Measurements from ENCODE around the gene KICS2. TPM values are rescaled to one million over a fixed set of nuclear protein-coding genes. Genes with fewer than 3 reads are reported as not detected.

The KICS2 gene
- total and polyA plus RNA-seq, 2 of the 8 experiments (the other 6 are each of a cell fraction or from before 2014, with no cell fraction given) = 5.6 to 9.5 TPM

DNA sequence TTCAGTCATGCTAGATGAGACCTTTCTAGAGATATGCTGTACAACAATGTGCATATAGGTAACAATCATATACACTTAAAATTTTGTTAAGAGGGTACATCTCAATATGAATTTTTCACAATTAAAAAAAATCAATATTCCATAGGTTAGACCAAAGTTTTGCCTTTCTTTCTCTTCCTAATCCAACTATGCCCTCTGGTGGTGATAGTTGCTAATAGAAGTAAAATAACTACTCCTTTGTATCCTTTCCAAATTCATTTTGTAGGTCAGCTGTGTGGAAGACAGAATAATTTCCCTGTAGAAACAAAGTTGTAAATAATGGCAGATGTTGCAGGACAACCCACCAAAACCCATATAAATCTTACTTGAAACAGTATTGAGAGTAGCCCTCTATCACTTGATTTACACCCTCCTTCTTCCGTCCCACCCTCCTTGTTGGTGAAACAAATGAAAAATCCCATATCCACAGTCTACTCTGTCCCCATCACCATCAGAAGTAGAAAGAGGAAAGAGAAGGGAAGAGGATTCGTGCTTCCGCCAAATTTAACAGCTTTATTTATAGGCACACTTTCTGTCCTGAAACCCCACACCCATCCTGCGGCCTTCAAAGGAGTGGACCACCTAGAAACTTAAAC, 34.2 kb upstream of the KICS2 start:
- Histone ChIP-seq H3K56ac (replicated peaks; ENCODE audit: insufficient read length, low read depth, low read length) (no peak overlapping the region), H4K5ac (ENCODE audit: insufficient read length, low read depth, low read length) (no peak overlapping the region), H2BK15ac (ENCODE audit: low read length) (no peak overlapping the region), H3K4me2 (ENCODE audit: insufficient read depth in 1 of 2, low read depth in 2 of 2, low read length in 2 of 2) (no peak overlapping the region), H3K14ac (ENCODE audit: insufficient read length) (no peak overlapping the region), H3K4me3 (ENCODE audit: extremely low read depth in 1 of 4, insufficient read depth in 2 of 4, low read depth in 3 of 4, low read length in 4 of 4) (no peak overlapping the region), H2BK120ac (replicated peaks; ENCODE audit: low read depth, low read length) (no peak overlapping the region), H3K23me2 (ENCODE audit: low read depth, low read length) (no peaks in the 10 kb centered on the region), H3K79me2 (ENCODE audit: control insufficient read depth in 1 of 2, insufficient read depth in 2 of 2, low read length in 2 of 2) (no peaks in the 10 kb centered on the region), H2AK5ac (ENCODE audit: low read depth, low read length) (no peak overlapping the region), H2BK20ac (ENCODE audit: low read length) (no peak overlapping the region), H2BK12ac (ENCODE audit: low read depth, low read length) (no peak overlapping the region), H3K36me3 (ENCODE audit: control insufficient read depth in 2 of 4, insufficient read depth in 4 of 4, low read length in 3 of 4) (no peaks in the 10 kb centered on the region), H3K27me3 (replicated peaks in 1 of 4; ENCODE audit: control insufficient read depth in 3 of 4, extremely low read depth in 1 of 4, insufficient read depth in 3 of 4, low read length in 3 of 4) (no peaks in the 10 kb centered on the region), H4K91ac (replicated peaks; ENCODE audit: insufficient read length, low read length) (no peak overlapping the region), H2BK5ac (ENCODE audit: low read depth, low read length) (no peak overlapping the region), H2AFZ (ENCODE audit: low read length) (no peak overlapping the region; the same call in 1 of the 2 replicates), H3K27ac (ENCODE audit: low read depth, low read length) (no peak overlapping the region), H3K79me1 (ENCODE audit: low read depth, low read length) (no peaks in the 10 kb centered on the region), H4K20me1 (replicated peaks in 1 of 2; ENCODE audit: control insufficient read depth in 1 of 2, insufficient read depth in 2 of 2, low read length in 2 of 2) (no peaks in the 10 kb centered on the region), H3K23ac (ENCODE audit: insufficient read length) (no peak overlapping the region), H3K4ac (replicated peaks; ENCODE audit: insufficient read length, low read depth, low read length) (no peak overlapping the region), H3K18ac (ENCODE audit: extremely low read depth, low read length) (no peak overlapping the region), H3K4me1 (replicated peaks in 1 of 4; ENCODE audit: control insufficient read depth in 3 of 4, insufficient read depth in 4 of 4, low read length in 3 of 4) (peaks cover 0 to 2% (median 0%) of the 10 kb centered on the region in 4 experiments; a peak in 1 of 7 replicates), H4K8ac (ENCODE audit: extremely low read depth, insufficient read depth, low read length) (no peak overlapping the region), H3K9ac (replicated peaks in 1 of 4; ENCODE audit: extremely low read depth in 1 of 4, low read depth in 3 of 4, low read length in 3 of 4) (no peak overlapping the region), H3K9me3 (ENCODE audit: insufficient read depth in 2 of 2, low read depth in 1 of 2, low read length in 1 of 2) (no peaks in the 10 kb centered on the region)
- WGBS, 2 experiments (ENCODE audit: extremely low coverage in 1 of 2, insufficient coverage in 1 of 2, insufficient read length in 1 of 2, insufficient replicate concordance in 2 of 2, low coverage in 1 of 2, low lambda C conversion rate in 2 of 2, missing lambda C conversion rate in 1 of 2) = 92% methylated on average over 2 of the region's 4 CpGs; no CpG with 5 or more reads in 1 of the 2 experiments
- ChIA-PET POLR2A (ENCODE audit: partially characterized antibody) (interaction anchor here (0.7 kb wide), 1 partner anchor 291 kb away, joined by 3 read pairs; no protein-coding TSS in a partner anchor), CTCF (ENCODE audit: partially characterized antibody) (interaction anchor here (0.6 to 5.6 kb wide), 33 partner anchors 11 to 685 kb away, joined by 3 to 67 read pairs (median 4); partner anchors contain the start of gene SRGAP1)
- no peak for TF ChIP-seq KDM5A (IDR thresholded peaks at IDR 0.05; ENCODE audit: low read length)
- TF ChIP-seq, protein P1, sequence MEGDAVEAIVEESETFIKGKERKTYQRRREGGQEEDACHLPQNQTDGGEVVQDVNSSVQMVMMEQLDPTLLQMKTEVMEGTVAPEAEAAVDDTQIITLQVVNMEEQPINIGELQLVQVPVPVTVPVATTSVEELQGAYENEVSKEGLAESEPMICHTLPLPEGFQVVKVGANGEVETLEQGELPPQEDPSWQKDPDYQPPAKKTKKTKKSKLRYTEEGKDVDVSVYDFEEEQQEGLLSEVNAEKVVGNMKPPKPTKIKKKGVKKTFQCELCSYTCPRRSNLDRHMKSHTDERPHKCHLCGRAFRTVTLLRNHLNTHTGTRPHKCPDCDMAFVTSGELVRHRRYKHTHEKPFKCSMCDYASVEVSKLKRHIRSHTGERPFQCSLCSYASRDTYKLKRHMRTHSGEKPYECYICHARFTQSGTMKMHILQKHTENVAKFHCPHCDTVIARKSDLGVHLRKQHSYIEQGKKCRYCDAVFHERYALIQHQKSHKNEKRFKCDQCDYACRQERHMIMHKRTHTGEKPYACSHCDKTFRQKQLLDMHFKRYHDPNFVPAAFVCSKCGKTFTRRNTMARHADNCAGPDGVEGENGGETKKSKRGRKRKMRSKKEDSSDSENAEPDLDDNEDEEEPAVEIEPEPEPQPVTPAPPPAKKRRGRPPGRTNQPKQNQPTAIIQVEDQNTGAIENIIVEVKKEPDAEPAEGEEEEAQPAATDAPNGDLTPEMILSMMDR (IDR thresholded peaks at IDR 0.05; ENCODE audit: control extremely low read depth in 1 of 3, insufficient read depth in 1 of 3, low read depth in 1 of 3, low read length in 3 of 3) = peak in 2 of 3 experiments; percentile 40 to 49; a peak in 2 of 4 replicates
- TF ChIP-seq RAD21 (IDR thresholded peaks at IDR 0.05 in 1 of 2, conservative IDR thresholded peaks at IDR 0.05 in 1 of 2; ENCODE audit: low read depth in 2 of 2, low read length in 2 of 2) = peak; percentile 76 to 90
- DNase-seq (ENCODE audit: low read depth in 1 of 2, low spot score in 2 of 2) (no peak), FAIRE-seq (peak; percentile 72)
